Measurements from ENCODE around the gene KAZN.

The KAZN gene

GRCh38 chr1:14936815-14937214, 338.3 kb downstream of the KAZN start:
- no peak for DNase-seq
- Histone ChIP-seq H3K9me3 (ENCODE audit: control insufficient read depth, low read length) (no peaks in the 10 kb centered on the region), H3K27ac (ENCODE audit: insufficient read depth, low read length, poor library complexity, severe bottlenecking) (no peak overlapping the region), H3K36me3 (ENCODE audit: control insufficient read depth, insufficient read depth, low read length) (no peaks in the 10 kb centered on the region), H3K27me3 (replicated peaks; ENCODE audit: control insufficient read depth, insufficient read depth, low read length, poor library complexity, severe bottlenecking) (peaks cover 4% of the 10 kb centered on the region), H3K4me1 (ENCODE audit: control insufficient read depth, insufficient read depth, low read length, poor library complexity, severe bottlenecking) (no peaks in the 10 kb centered on the region), H3K4me3 (ENCODE audit: insufficient read depth, low read depth, low read length, poor library complexity, severe bottlenecking) (no peak overlapping the region)

- Histone ChIP-seq H3K27ac (ENCODE audit: insufficient read depth, low read length, poor library complexity, severe bottlenecking) (no peak overlapping the region), H3K4me3 (ENCODE audit: insufficient read depth, low read depth, low read length, poor library complexity, severe bottlenecking) (no peak overlapping the region), H3K27me3 (replicated peaks; ENCODE audit: control insufficient read depth, insufficient read depth, low read length, poor library complexity, severe bottlenecking) (peaks cover 5% of the 10 kb centered on the region), H3K9me3 (ENCODE audit: control insufficient read depth, low read length) (no peaks in the 10 kb centered on the region), H3K36me3 (ENCODE audit: control insufficient read depth, insufficient read depth, low read length) (no peaks in the 10 kb centered on the region), H3K4me1 (ENCODE audit: control insufficient read depth, insufficient read depth, low read length, poor library complexity, severe bottlenecking) (no peaks in the 10 kb centered on the region)
- no peak for DNase-seq
These were observed 338.9 kb downstream of the KAZN start for GRCh38 chr1:14937288-14937949.

GRCh38 chr1:14939527-14940284, 341.2 kb downstream of the KAZN start:
- H3K4me1 ChIP-seq (ENCODE audit: control insufficient read depth, insufficient read depth, low read length, poor library complexity, severe bottlenecking) = no peaks in the 10 kb centered on the region
- H3K36me3 ChIP-seq (ENCODE audit: control insufficient read depth, insufficient read depth, low read length) = no peaks in the 10 kb centered on the region
- H3K27me3 ChIP-seq (replicated peaks; ENCODE audit: control insufficient read depth, insufficient read depth, low read length, poor library complexity, severe bottlenecking) = peaks cover 7% of the 10 kb centered on the region
- H3K27ac ChIP-seq (ENCODE audit: insufficient read depth, low read length, poor library complexity, severe bottlenecking) = no peak overlapping the region
- H3K4me3 ChIP-seq (ENCODE audit: insufficient read depth, low read depth, low read length, poor library complexity, severe bottlenecking) = no peak overlapping the region
- no peaks in the 10 kb centered on the region for H3K9me3 ChIP-seq (ENCODE audit: control insufficient read depth, low read length)
- DNase-seq = no peak

GRCh38 chr1:14940285-14940870, 341.9 kb downstream of the KAZN start:
- Histone ChIP-seq H3K27ac (ENCODE audit: insufficient read depth, low read length, poor library complexity, severe bottlenecking) (no peak overlapping the region), H3K4me3 (ENCODE audit: insufficient read depth, low read depth, low read length, poor library complexity, severe bottlenecking) (no peak overlapping the region), H3K27me3 (replicated peaks; ENCODE audit: control insufficient read depth, insufficient read depth, low read length, poor library complexity, severe bottlenecking) (peaks cover 7% of the 10 kb centered on the region), H3K36me3 (ENCODE audit: control insufficient read depth, insufficient read depth, low read length) (no peaks in the 10 kb centered on the region), H3K9me3 (ENCODE audit: control insufficient read depth, low read length) (no peaks in the 10 kb centered on the region), H3K4me1 (ENCODE audit: control insufficient read depth, insufficient read depth, low read length, poor library complexity, severe bottlenecking) (no peaks in the 10 kb centered on the region)
- no peak for DNase-seq

- Histone ChIP-seq H3K27me3 (replicated peaks; ENCODE audit: control insufficient read depth, insufficient read depth, low read length, poor library complexity, severe bottlenecking) (peaks cover 7% of the 10 kb centered on the region), H3K36me3 (ENCODE audit: control insufficient read depth, insufficient read depth, low read length) (no peaks in the 10 kb centered on the region), H3K9me3 (ENCODE audit: control insufficient read depth, low read length) (no peaks in the 10 kb centered on the region), H3K4me1 (ENCODE audit: control insufficient read depth, insufficient read depth, low read length, poor library complexity, severe bottlenecking) (no peaks in the 10 kb centered on the region), H3K4me3 (ENCODE audit: insufficient read depth, low read depth, low read length, poor library complexity, severe bottlenecking) (no peak overlapping the region), H3K27ac (ENCODE audit: insufficient read depth, low read length, poor library complexity, severe bottlenecking) (no peak overlapping the region)
- DNase-seq = no peak
These were observed 343.4 kb downstream of the KAZN start for GRCh38 chr1:14941864-14942263.

- H3K27ac ChIP-seq (ENCODE audit: insufficient read depth, low read length, poor library complexity, severe bottlenecking) = no peak overlapping the region
- no peak for DNase-seq
- H3K4me3 ChIP-seq (ENCODE audit: insufficient read depth, low read depth, low read length, poor library complexity, severe bottlenecking) = no peak overlapping the region
- H3K27me3 ChIP-seq (replicated peaks; ENCODE audit: control insufficient read depth, insufficient read depth, low read length, poor library complexity, severe bottlenecking) = peaks cover 3% of the 10 kb centered on the region
- H3K36me3 ChIP-seq (ENCODE audit: control insufficient read depth, insufficient read depth, low read length) = no peaks in the 10 kb centered on the region
- no peaks in the 10 kb centered on the region for H3K9me3 ChIP-seq (ENCODE audit: control insufficient read depth, low read length)
- no peaks in the 10 kb centered on the region for H3K4me1 ChIP-seq (ENCODE audit: control insufficient read depth, insufficient read depth, low read length, poor library complexity, severe bottlenecking)
These were observed 346.0 kb downstream of the KAZN start for GRCh38 chr1:14944471-14944985.

- H3K27ac ChIP-seq (ENCODE audit: insufficient read depth, low read length, poor library complexity, severe bottlenecking) = no peak overlapping the region
- DNase-seq = no peak
- no peaks in the 10 kb centered on the region for H3K9me3 ChIP-seq (ENCODE audit: control insufficient read depth, low read length)
- H3K4me3 ChIP-seq (ENCODE audit: insufficient read depth, low read depth, low read length, poor library complexity, severe bottlenecking) = no peak overlapping the region
- no peaks in the 10 kb centered on the region for H3K36me3 ChIP-seq (ENCODE audit: control insufficient read depth, insufficient read depth, low read length)
- H3K27me3 ChIP-seq (replicated peaks; ENCODE audit: control insufficient read depth, insufficient read depth, low read length, poor library complexity, severe bottlenecking) = peaks cover 3% of the 10 kb centered on the region
- H3K4me1 ChIP-seq (ENCODE audit: control insufficient read depth, insufficient read depth, low read length, poor library complexity, severe bottlenecking) = no peaks in the 10 kb centered on the region
These were observed 346.9 kb downstream of the KAZN start for GRCh38 chr1:14945132-14946010.

GRCh38 chr1:14946011-14946359, 347.5 kb downstream of the KAZN start:
- peaks cover 3% of the 10 kb centered on the region for H3K27me3 ChIP-seq (replicated peaks; ENCODE audit: control insufficient read depth, insufficient read depth, low read length, poor library complexity, severe bottlenecking)
- no peak overlapping the region for H3K4me3 ChIP-seq (ENCODE audit: insufficient read depth, low read depth, low read length, poor library complexity, severe bottlenecking)
- H3K4me1 ChIP-seq (ENCODE audit: control insufficient read depth, insufficient read depth, low read length, poor library complexity, severe bottlenecking) = no peaks in the 10 kb centered on the region
- no peaks in the 10 kb centered on the region for H3K36me3 ChIP-seq (ENCODE audit: control insufficient read depth, insufficient read depth, low read length)
- DNase-seq = no peak
- no peaks in the 10 kb centered on the region for H3K9me3 ChIP-seq (ENCODE audit: control insufficient read depth, low read length)
- no peak overlapping the region for H3K27ac ChIP-seq (ENCODE audit: insufficient read depth, low read length, poor library complexity, severe bottlenecking)

- Histone ChIP-seq H3K4me1 (ENCODE audit: control insufficient read depth, insufficient read depth, low read length, poor library complexity, severe bottlenecking) (no peaks in the 10 kb centered on the region), H3K27ac (ENCODE audit: insufficient read depth, low read length, poor library complexity, severe bottlenecking) (no peak overlapping the region), H3K27me3 (replicated peaks; ENCODE audit: control insufficient read depth, insufficient read depth, low read length, poor library complexity, severe bottlenecking) (peaks cover 3% of the 10 kb centered on the region), H3K4me3 (ENCODE audit: insufficient read depth, low read depth, low read length, poor library complexity, severe bottlenecking) (no peak overlapping the region), H3K36me3 (ENCODE audit: control insufficient read depth, insufficient read depth, low read length) (no peaks in the 10 kb centered on the region), H3K9me3 (ENCODE audit: control insufficient read depth, low read length) (no peaks in the 10 kb centered on the region)
- DNase-seq = no peak
These were observed 348.3 kb downstream of the KAZN start for GRCh38 chr1:14946684-14947238.
